Parathyroid adenoma (tissue), 2 donors: ENCODE measurements around the gene NANOGP8.

Experiments
- H2AFZ ChIP-seq: fragments of 300-600 bp; sonication (generic); one replicate; pipeline ENCODE4 v1.7.0; 2017; ENCODE audit warnings: antibody characterized with exemption, mild to moderate bottlenecking
- H3K27ac ChIP-seq: fragments of 300-600 bp; sonication (generic); one replicate; pipeline ENCODE4 v1.7.0; 2017
- H3K27me3 ChIP-seq: fragments of 300-600 bp; sonication (generic); one replicate; pipeline ENCODE4 v1.7.0; 2017; ENCODE audit warnings: low read length; ENCODE audit not compliant: control insufficient read depth, insufficient read depth
- H3K36me3 ChIP-seq: fragments of 300-600 bp; sonication (generic); one replicate; pipeline ENCODE4 v1.7.0; 2017; ENCODE audit warnings: low read length; ENCODE audit not compliant: control insufficient read depth, insufficient read depth
- H3K4me1 ChIP-seq: fragments of 300-600 bp; sonication (generic); one replicate; pipeline ENCODE4 v1.7.0; 2017; ENCODE audit warnings: control low read depth
- H3K4me2 ChIP-seq: fragments of 300-600 bp; sonication (generic); one replicate; pipeline ENCODE4 v1.7.0; 2017; ENCODE audit warnings: low read length
- H3K4me3 ChIP-seq: fragments of 300-600 bp; sonication (generic); one replicate; pipeline ENCODE4 v1.7.0; 2017; ENCODE audit warnings: low read depth, low read length
- H3K79me2 ChIP-seq: fragments of 300-600 bp; sonication (generic); one replicate; pipeline ENCODE4 v1.7.0; 2017; ENCODE audit warnings: control low read depth
- H3K9ac ChIP-seq: fragments of 300-600 bp; sonication (generic); one replicate; pipeline ENCODE4 v1.7.0; 2017; ENCODE audit warnings: mild to moderate bottlenecking
- H3K9me3 ChIP-seq: fragments of 300-600 bp; sonication (generic); one replicate; pipeline ENCODE4 v1.7.0; 2017; ENCODE audit warnings: low read length; ENCODE audit not compliant: control insufficient read depth
- CTCF ChIP-seq: fragments of 300-600 bp; sonication (generic); IDR thresholded peaks from one replicate; pipeline ENCODE4 v1.7.0; 2017; ENCODE audit warnings: antibody characterized with exemption, mild to moderate bottlenecking
- donor health status: primary hyperparathyroidism.

Gene NANOGP8

GRCh38 chr15:35080226-35080625 lies 4.9 kb downstream of the NANOGP8 start:
- Histone ChIP-seq H3K9ac (no peak overlapping the region), H3K4me1 (no peaks in the 10 kb centered on the region), H3K9me3 (no peaks in the 10 kb centered on the region), H3K27me3 (no peaks in the 10 kb centered on the region), H2AFZ (no peak overlapping the region), H3K4me2 (no peak overlapping the region), H3K79me2 (no peaks in the 10 kb centered on the region), H3K36me3 (no peaks in the 10 kb centered on the region), H3K4me3 (no peak overlapping the region), H3K27ac (no peak overlapping the region)
- no peak for TF ChIP-seq CTCF

DNA sequence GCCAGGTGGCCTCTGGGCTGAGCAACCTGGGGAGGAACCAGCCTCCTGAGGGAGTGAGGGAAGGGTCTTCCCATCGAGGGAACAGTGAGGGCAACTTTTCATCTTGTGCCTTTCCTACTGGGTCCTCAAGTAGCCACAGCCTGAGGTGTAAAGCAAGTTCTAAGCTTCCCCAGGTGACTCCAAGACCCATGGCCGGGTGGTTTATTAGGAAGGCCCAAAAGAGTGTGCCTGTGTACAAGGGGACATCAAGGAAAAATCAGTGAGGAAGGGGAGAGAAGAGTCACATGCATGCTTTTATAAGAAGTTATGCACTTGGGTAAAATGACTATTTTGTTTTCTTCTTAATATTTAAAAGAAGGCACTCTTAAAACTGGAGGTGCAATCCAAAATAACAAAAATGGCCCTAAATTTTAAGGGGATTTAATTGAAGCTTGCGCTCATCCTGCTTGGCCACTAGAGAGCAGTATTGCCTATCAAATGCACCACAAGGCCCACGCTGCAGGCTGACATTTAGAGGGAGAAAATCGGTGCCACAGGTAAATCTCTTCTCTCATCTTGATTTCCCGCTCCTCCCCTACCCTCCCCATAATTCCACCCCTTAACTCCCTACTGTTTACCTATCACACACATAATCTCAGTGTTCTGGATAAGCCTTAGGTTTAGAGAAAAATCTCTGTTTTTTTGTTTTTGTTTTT lies 6.7 kb downstream of the NANOGP8 start:
- Histone ChIP-seq H3K27me3 (no peaks in the 10 kb centered on the region), H3K4me3 (no peak overlapping the region), H3K27ac (no peak overlapping the region), H3K9me3 (no peaks in the 10 kb centered on the region), H2AFZ (no peak overlapping the region), H3K9ac (no peak overlapping the region), H3K36me3 (no peaks in the 10 kb centered on the region), H3K4me2 (no peak overlapping the region), H3K4me1 (no peaks in the 10 kb centered on the region), H3K79me2 (no peaks in the 10 kb centered on the region)
- peak; percentile 45 for TF ChIP-seq CTCF

- H3K4me1 ChIP-seq, result no peaks in the 10 kb centered on the region
- no peak overlapping the region for H3K9ac ChIP-seq
- no peaks in the 10 kb centered on the region for H3K79me2 ChIP-seq
- H3K4me2 ChIP-seq, result no peak overlapping the region
- H3K9me3 ChIP-seq, result no peaks in the 10 kb centered on the region
- H3K27ac ChIP-seq, result no peak overlapping the region
- H3K4me3 ChIP-seq, result no peak overlapping the region
- H2AFZ ChIP-seq, result no peak overlapping the region
- no peaks in the 10 kb centered on the region for H3K36me3 ChIP-seq
- no peaks in the 10 kb centered on the region for H3K27me3 ChIP-seq
- TF ChIP-seq CTCF, result no peak
Measured at GRCh38 chr15:35071106-35071505, 14.0 kb downstream of the NANOGP8 start.

- TF ChIP-seq CTCF, result no peak
- H3K79me2 ChIP-seq, result no peaks in the 10 kb centered on the region
- no peak overlapping the region for H3K4me2 ChIP-seq
- H3K36me3 ChIP-seq, result no peaks in the 10 kb centered on the region
- H3K9me3 ChIP-seq, result no peaks in the 10 kb centered on the region
- H3K9ac ChIP-seq, result no peak overlapping the region
- no peak overlapping the region for H3K27ac ChIP-seq
- H3K27me3 ChIP-seq, result no peaks in the 10 kb centered on the region
- H2AFZ ChIP-seq, result no peak overlapping the region
- H3K4me1 ChIP-seq, result no peaks in the 10 kb centered on the region
- no peak overlapping the region for H3K4me3 ChIP-seq
Measured at GRCh38 chr15:35068846-35069475, 16.1 kb downstream of the NANOGP8 start.
